Mammary epithelial cell (primary cell): ENCODE results near the gene SLC44A1.

Experiments
- CTCF ChIP-seq, 2 donors: IDR thresholded peaks in 1 of 2; conservative IDR thresholded peaks in 1 of 2; 2 replicates each; pipeline ENCODE4 v1.5.1; 2011 to 2012; ENCODE audit warnings: inconsistent platforms in 2 of 2, low read length in 2 of 2, mild to moderate bottlenecking in 2 of 2, control low read depth in 1 of 2, low read depth in 1 of 2; ENCODE audit not compliant: insufficient read depth in 1 of 2; ENCODE audit errors: extremely low read depth in 1 of 2
- EZH2 ChIP-seq: IDR thresholded peaks from 2 replicates; pipeline ENCODE4 v1.6.1; 2012; ENCODE audit warnings: low read length, inconsistent platforms, borderline replicate concordance

- TF ChIP-seq CTCF (conservative IDR thresholded peaks at IDR 0.05 in 1 of 2, IDR thresholded peaks at IDR 0.05 in 1 of 2; ENCODE audit: extremely low read depth in 1 of 2, insufficient read depth in 1 of 2, low read depth in 1 of 2, low read length in 2 of 2), result no peak
- no peak for TF ChIP-seq EZH2
Observed at GRCh38 chr9:105328296-105328695, 83.8 kb downstream of the SLC44A1 start.
